ENCODE results near the gene OPHN1. TPM values are rescaled to one million over a fixed set of nuclear protein-coding genes. Genes with fewer than 3 reads are reported as not detected.

OPHN1 gene
- total and polyA plus RNA-seq, 2 experiments from 2014 or later: 2.2 to 3.8 TPM

GRCh38 chrX:68284281-68284904 is 148.9 kb downstream of the OPHN1 start:
- no peaks in the 10 kb centered on the region for H3F3A ChIP-seq (replicated peaks; ENCODE audit: low read depth)

More at GRCh38 chrX:68284281-68284904, 148.9 kb downstream of the OPHN1 start:
- H3K4me3 Mint-ChIP-seq: no peak overlapping the region
- no peaks in the 10 kb centered on the region for H3K9me3 Mint-ChIP-seq
- no peaks in the 10 kb centered on the region for H3K36me3 Mint-ChIP-seq (ENCODE audit: low read depth)
- no peak overlapping the region for H3K4me3 ChIP-seq
- H3K27me3 Mint-ChIP-seq (ENCODE audit: insufficient read depth, low read depth, poor library complexity): peaks cover 2% of the 10 kb centered on the region
- H3K9me2 ChIP-seq (ENCODE audit: insufficient read depth): no peaks in the 10 kb centered on the region
- TF ChIP-seq CTCF (conservative IDR thresholded peaks at IDR 0.05; ENCODE audit: low read depth in 2 of 2): no peak
- no peak for TF ChIP-seq JUNB (IDR thresholded peaks at IDR 0.05; ENCODE audit: unreplicated experiment)
- no peak for TF ChIP-seq EZH2 (IDR thresholded peaks at IDR 0.05; ENCODE audit: low read depth, unreplicated experiment)
- TF ChIP-seq STAT1 (IDR thresholded peaks at IDR 0.05; ENCODE audit: unreplicated experiment): no peak
- TF ChIP-seq CREB1 (CRISPR knock-in tag; IDR thresholded peaks at IDR 0.05; ENCODE audit: low read depth): no peak
- TF ChIP-seq REST (IDR thresholded peaks at IDR 0.05; ENCODE audit: unreplicated experiment): no peak
- TF ChIP-seq ZNF462 (CRISPR knock-in tag; IDR thresholded peaks at IDR 0.05): no peak
- TF ChIP-seq ZNF114 (CRISPR knock-in tag; IDR thresholded peaks at IDR 0.05): no peak
- TF ChIP-seq NANOG (IDR thresholded peaks at IDR 0.05; ENCODE audit: borderline replicate concordance): no peak
- TF ChIP-seq POLR2AphosphoS5 (IDR thresholded peaks at IDR 0.05; ENCODE audit: low read depth): no peak
- no peak for TF ChIP-seq EZH2phosphoT487 (IDR thresholded peaks at IDR 0.05; ENCODE audit: unreplicated experiment)
- no peak for TF ChIP-seq ZNF331 (CRISPR knock-in tag; IDR thresholded peaks at IDR 0.05; ENCODE audit: low read depth)
- no peak for TF ChIP-seq ETS1 (IDR thresholded peaks at IDR 0.05)
- peaks cover 2% of the 10 kb centered on the region; the same call in 1 of the 2 replicates for H3K4me1 ChIP-seq (ENCODE audit: insufficient read depth)
- H2AFZ ChIP-seq: no peak overlapping the region
- H4K20me1 ChIP-seq (replicated peaks; ENCODE audit: insufficient read depth): no peaks in the 10 kb centered on the region
- no peak overlapping the region for H3K27ac Mint-ChIP-seq
- DNase-seq (ENCODE audit: low spot score): no peak
- H3K4me2 ChIP-seq: no peak overlapping the region
- no peaks in the 10 kb centered on the region for H3K27me3 ChIP-seq (ENCODE audit: insufficient read depth)
- ATAC-seq: no peak
- no peaks in the 10 kb centered on the region for H3K79me2 ChIP-seq (replicated peaks; ENCODE audit: insufficient read depth)
- no peaks in the 10 kb centered on the region for H3K36me3 ChIP-seq (ENCODE audit: insufficient read depth)
- no peak overlapping the region for H3K27ac ChIP-seq (ENCODE audit: low read depth)
- H3K4me1 Mint-ChIP-seq: peaks cover 8% of the 10 kb centered on the region
